Ascending aorta (tissue), 2 donors: ENCODE results near the gene PDXK. TPM values are rescaled to one million over a fixed set of nuclear protein-coding genes. Genes with fewer than 3 reads are reported as not detected.
"Not testable (repeated sequence)": the region's sequence is repeated elsewhere in the genome, so short reads cannot be mapped to it uniquely, and the experiment has no call there.

Experiments used
- DNase-seq, 2 donors: peaks; one replicate each; pipeline ENCODE4 v3.0.0-alpha.2; 2019; ENCODE audit warnings: low spot score in 2 of 2
- H3K27ac ChIP-seq, 2 donors: fragments of 200-600 bp; sonication (generic); one replicate each; pipeline ENCODE4 v1.5.1; 2016 to 2017; ENCODE audit warnings: mild to moderate bottlenecking in 1 of 2
- H3K27me3 ChIP-seq: fragments of 200-600 bp; sonication (generic); one replicate; pipeline ENCODE4 v1.5.1; 2017
- H3K36me3 ChIP-seq, 2 donors: fragments of 200-600 bp; sonication (generic); one replicate each; pipeline ENCODE4 v1.5.1; 2016
- H3K4me1 ChIP-seq, 2 donors: fragments of 200-600 bp; sonication (generic); one replicate each; pipeline ENCODE4 v1.5.1; 2016 to 2017; ENCODE audit warnings: mild to moderate bottlenecking in 1 of 2
- H3K4me3 ChIP-seq, 2 donors: fragments of 200-600 bp; sonication (generic); one replicate each; pipeline ENCODE4 v1.5.1; 2016 to 2017; ENCODE audit warnings: mild to moderate bottlenecking in 1 of 2
- H3K9me3 ChIP-seq, 2 donors: fragments of 200-600 bp; sonication (generic); one replicate each; pipeline ENCODE4 v1.5.1; 2016
- intact Hi-C: fragments of 100-400 bp; cut with DNase I; formaldehyde crosslinking; loops from one replicate; pipeline ENCODE4 v1.15.1; 2023
- total RNA-seq: library from RNA; depleted of rRNA; stranded (reverse); fragments of >200 nt; gene quantifications from one replicate; pipeline ENCODE4 v1.1.0, GENCODE V29; 2016
- TF ChIP-seq, protein P1 (sequence below), 3 experiments: fragments of 200-600 bp in 2 of 3; fragments of 450-650 bp in 1 of 3; sonication (generic) in 2 of 3; IDR thresholded peaks; one replicate each; pipeline ENCODE4 v1.5.1; 2016 to 2019; ENCODE audit warnings: antibody characterized with exemption in 3 of 3, mild to moderate bottlenecking in 1 of 3, moderate library complexity in 1 of 3

The PDXK gene
- total RNA-seq, 1 donor from 2014 or later, result 102 TPM

DNA sequence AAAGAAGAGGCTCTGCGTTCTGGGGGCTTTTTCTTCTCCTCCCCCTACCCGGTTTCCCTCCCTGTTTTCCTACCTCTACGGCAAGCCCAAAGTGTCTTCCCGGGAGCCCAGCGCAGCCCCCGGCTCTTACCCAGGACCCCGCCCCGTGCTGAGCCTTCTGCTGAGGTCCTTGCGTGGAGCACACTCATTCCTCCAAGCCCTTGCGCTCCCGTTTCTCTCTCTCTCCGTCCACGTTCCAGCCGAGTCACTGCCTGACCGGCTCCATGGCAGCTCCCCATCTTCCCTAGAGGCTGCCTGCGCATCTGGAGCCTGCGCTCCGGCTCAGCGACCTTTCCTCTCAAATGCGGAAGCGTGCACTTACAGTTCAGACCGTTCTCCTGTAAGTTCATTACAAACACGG lies 24.9 kb upstream of the PDXK start:
- no peaks in the 10 kb centered on the region for H3K4me1 ChIP-seq

DNA sequence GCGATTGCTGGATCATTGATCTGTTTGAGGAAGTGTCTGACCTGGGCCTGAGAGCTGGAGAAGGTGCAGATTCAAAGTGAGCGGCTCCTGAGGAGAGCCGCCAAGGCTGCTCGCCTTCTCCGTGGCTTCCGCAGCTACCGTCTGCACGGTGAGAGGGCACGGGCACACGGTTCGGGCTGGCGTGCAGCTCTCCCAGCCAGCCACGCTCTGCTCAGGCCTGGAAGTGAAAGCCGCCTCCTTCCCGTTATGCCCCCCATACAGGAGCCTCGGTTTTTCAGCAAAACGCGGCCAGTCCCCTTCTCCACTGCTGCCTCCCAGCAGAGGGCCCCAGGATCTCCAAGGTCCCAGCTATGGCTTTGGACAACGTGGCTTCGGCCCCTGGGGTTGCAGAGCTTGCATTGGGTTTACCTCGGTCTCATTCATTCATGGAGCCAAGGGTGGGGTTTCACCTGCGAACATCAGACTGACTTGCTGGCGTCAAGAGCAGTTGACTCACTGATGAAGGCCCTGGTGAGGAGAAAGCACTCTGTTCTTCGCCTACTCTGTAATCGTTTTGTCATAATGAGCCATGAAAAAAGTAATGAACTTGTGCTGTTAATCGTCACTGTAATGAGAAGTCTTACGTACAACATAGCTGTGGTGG lies 24.4 kb upstream of the PDXK start:
- peaks cover 34 to 64% of the 10 kb centered on the region in 2 donors for H3K36me3 ChIP-seq
- no peak overlapping the region for H3K4me3 ChIP-seq
- no peaks in the 10 kb centered on the region for H3K4me1 ChIP-seq
- TF ChIP-seq, protein P1, sequence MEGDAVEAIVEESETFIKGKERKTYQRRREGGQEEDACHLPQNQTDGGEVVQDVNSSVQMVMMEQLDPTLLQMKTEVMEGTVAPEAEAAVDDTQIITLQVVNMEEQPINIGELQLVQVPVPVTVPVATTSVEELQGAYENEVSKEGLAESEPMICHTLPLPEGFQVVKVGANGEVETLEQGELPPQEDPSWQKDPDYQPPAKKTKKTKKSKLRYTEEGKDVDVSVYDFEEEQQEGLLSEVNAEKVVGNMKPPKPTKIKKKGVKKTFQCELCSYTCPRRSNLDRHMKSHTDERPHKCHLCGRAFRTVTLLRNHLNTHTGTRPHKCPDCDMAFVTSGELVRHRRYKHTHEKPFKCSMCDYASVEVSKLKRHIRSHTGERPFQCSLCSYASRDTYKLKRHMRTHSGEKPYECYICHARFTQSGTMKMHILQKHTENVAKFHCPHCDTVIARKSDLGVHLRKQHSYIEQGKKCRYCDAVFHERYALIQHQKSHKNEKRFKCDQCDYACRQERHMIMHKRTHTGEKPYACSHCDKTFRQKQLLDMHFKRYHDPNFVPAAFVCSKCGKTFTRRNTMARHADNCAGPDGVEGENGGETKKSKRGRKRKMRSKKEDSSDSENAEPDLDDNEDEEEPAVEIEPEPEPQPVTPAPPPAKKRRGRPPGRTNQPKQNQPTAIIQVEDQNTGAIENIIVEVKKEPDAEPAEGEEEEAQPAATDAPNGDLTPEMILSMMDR (IDR thresholded peaks at IDR 0.05), result no peak
- no peaks in the 10 kb centered on the region for H3K27me3 ChIP-seq
- H3K9me3 ChIP-seq, result no peaks in the 10 kb centered on the region
- H3K27ac ChIP-seq, result no peak overlapping the region
- intact Hi-C loops, result no loop called here
- DNase-seq, result no peak

More for the DNA sequence above, 24.9 kb upstream of the PDXK start:
- H3K27me3 ChIP-seq, result no peaks in the 10 kb centered on the region
- intact Hi-C loops, result no loop called here
- no peak overlapping the region for H3K27ac ChIP-seq
- H3K36me3 ChIP-seq, result peaks cover 39 to 69% of the 10 kb centered on the region in 2 donors
- no peak for DNase-seq
- no peak overlapping the region for H3K4me3 ChIP-seq
- TF ChIP-seq, protein P1 (IDR thresholded peaks at IDR 0.05), result no peak
- H3K9me3 ChIP-seq, result no peaks in the 10 kb centered on the region

DNA sequence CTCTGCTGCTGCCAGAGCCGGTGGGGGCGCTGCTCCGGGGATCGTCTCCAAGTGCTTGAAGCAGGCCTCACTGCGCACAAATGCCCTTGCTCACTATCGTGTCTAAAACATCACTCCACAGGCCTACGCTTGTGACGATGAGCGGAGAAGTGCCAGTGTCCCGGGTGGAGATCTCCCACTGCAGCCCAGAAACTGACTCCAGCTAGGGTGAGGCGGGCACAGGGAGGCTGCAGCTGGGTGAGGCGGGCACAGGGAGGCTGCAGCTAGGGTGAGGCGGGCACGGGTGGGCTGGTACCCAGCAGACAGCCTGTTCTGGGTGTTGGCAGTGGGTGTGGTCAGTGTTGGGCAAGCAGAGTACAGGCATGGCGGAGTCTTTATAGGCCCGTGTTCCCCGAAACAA lies 22.7 kb upstream of the PDXK start:
- Histone ChIP-seq H3K36me3 (peaks cover 19 to 47% of the 10 kb centered on the region in 2 donors), H3K9me3 (no peaks in the 10 kb centered on the region), H3K4me1 (peaks cover 3% of the 10 kb centered on the region in 2 donors), H3K27me3 (no peaks in the 10 kb centered on the region), H3K27ac (no peak overlapping the region), H3K4me3 (no peak overlapping the region)
- TF ChIP-seq, protein P1 (IDR thresholded peaks at IDR 0.05), result no peak
- DNase-seq, result no peak
- intact Hi-C loops, result no loop called here

DNA sequence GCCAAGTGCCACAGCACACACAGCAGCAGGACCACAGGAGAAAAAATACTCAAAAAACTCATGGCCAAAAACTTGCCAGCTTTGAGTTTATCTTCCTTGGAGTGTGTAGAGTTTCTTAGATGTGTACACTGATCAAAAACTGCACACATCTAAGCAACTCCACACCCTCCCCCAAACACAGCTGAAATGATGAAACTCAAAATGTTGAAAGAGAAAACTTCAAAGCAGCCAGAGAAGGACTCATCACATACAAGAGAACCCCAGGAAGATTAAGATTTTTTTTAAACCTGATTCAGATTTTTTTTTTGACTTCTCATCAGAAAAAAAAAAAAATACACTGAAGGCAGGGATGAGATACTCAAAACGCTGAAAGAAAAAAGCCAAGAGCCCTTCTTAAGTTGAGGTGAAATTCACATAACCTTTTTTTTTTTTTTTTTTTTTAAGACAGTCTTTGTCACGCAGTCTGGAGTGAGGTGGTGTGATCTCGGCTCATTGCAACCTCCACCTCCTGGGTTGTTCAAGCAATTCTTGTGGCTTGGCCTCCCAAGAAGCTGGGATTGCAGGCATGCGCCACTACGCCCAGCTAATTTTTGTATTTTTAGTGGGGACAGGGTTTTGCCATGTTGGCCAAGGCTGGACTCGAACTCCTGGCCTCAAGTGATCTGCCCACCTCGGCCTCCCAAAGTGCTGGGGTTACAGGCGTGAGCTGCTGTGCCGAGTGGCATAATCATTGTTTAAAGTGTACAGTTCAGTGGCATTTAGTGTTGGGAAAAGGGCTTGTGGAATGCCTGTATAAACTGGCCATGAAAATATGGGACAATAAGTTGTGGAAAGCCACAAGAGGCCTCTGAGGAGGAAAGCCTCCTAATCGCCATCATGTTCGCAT lies 20.9 kb upstream of the PDXK start:
- H3K27ac ChIP-seq, result no peak overlapping the region
- H3K4me1 ChIP-seq, result peaks cover 9 to 13% of the 10 kb centered on the region in 2 donors
- H3K4me3 ChIP-seq, result no peak overlapping the region
- H3K9me3 ChIP-seq, result no peaks in the 10 kb centered on the region
- intact Hi-C loops, result no loop called here
- TF ChIP-seq, protein P1 (IDR thresholded peaks at IDR 0.05), result no peak
- DNase-seq, result no peak
- peaks cover 4 to 35% of the 10 kb centered on the region in 2 donors for H3K36me3 ChIP-seq
- H3K27me3 ChIP-seq, result no peaks in the 10 kb centered on the region

DNA sequence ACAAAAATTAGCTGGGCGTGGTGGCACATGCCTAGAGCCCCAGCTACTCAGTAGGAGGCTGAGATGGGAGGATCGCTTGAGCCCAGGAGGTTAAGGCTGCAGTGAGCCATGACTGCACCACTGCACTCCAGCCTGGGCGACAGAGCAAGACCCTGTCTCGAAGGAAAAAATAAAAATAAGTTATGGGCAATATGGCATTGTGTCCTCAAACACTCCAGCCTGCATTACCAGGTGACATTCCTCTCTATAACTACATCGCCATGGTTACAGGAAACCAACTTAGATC lies 19.5 kb upstream of the PDXK start:
- intact Hi-C loops, DNase-seq, H3K9me3 ChIP-seq, H3K27me3 ChIP-seq, H3K4me3 ChIP-seq: not testable (repeated sequence)
- H3K36me3 ChIP-seq, result peaks cover 0 to 26% of the 10 kb centered on the region in 2 donors
- peak overlapping the region; percentile 63 to 77 for H3K27ac ChIP-seq
- peaks cover 20 to 21% of the 10 kb centered on the region in 2 donors for H3K4me1 ChIP-seq

DNA sequence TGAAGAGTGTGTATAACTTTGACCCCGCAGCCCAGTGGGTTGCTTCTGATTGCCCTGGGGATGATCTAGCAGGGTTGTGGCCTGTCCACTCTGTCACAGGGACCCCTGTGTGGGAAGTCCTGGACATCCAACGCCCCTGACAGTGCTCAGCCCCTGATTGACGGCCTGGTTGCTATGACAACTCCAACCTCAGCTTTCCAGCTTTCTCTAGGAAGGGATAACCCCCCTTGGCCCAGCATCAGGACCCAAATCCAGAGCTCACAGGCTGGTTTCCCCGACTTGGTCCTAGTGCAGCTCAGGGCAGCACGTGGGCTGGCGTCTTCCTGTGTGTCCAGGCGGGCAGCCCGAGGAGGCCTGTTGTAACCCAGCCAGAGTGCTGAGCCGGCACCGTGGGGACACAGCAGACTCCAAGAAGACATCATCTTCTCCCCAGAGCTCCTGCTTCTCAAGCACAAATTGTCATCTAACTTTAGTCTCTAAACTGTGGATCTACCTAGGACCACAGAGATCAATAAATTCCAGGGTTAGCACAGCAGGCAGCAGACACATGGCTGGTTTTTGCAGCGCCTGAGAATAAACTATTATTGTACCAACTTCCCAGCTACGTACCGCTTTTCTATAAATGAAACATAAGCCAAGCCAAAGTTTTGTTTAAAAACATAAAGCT lies 18.9 kb upstream of the PDXK start:
- peak overlapping the region; percentile 63 to 77 for H3K27ac ChIP-seq

More for the DNA sequence above, 18.9 kb upstream of the PDXK start:
- TF ChIP-seq, protein P1 (IDR thresholded peaks at IDR 0.05), result no peak
- intact Hi-C loops, result no loop called here
- DNase-seq, result no peak
- H3K4me3 ChIP-seq, result no peak overlapping the region
- H3K9me3 ChIP-seq, result no peaks in the 10 kb centered on the region
- H3K36me3 ChIP-seq, result peaks cover 0 to 21% of the 10 kb centered on the region in 2 donors
- no peaks in the 10 kb centered on the region for H3K27me3 ChIP-seq
- H3K4me1 ChIP-seq, result peaks cover 20 to 21% of the 10 kb centered on the region in 2 donors
